Activated CD4-positive, alpha-beta T cell treated with anti-CD3 and anti-CD28 coated beads, Interleukin-10, Interleukin-2, amounts not matched to agents 100 ng/mL and 50 ng/mL, durations not matched to agents 16 hours and 8 hours (primary cell): ENCODE measurements around the gene KLRK1.
"Not testable (repeated sequence)": the region's sequence is repeated elsewhere in the genome, so short reads cannot be mapped to it uniquely, and the experiment has no call there.

ENCODE experiments used
- DNase-seq: peaks from one replicate; pipeline ENCODE4 v3.0.0-alpha.2; 2020

Gene KLRK1

DNA sequence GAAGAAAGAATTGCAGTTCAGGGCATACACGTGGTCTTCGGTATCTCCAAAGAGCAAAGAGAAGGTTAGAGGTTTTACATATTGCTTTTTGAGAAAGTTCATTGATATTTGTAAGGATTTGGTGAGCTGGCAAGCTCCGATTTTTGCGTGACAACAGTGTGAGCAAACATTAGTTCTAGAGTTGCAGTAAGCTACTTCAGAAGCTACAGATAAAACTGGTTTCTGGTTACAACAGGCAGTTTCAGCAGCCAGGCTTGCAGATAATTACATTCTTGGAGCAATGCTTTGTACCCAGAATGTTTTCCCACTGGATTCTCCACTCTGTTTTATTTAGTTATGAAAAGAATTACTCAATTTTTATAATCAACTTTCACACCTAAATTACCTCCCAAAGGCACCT, 28.2 kb downstream of the KLRK1 start:
- no peak for DNase-seq

DNA sequence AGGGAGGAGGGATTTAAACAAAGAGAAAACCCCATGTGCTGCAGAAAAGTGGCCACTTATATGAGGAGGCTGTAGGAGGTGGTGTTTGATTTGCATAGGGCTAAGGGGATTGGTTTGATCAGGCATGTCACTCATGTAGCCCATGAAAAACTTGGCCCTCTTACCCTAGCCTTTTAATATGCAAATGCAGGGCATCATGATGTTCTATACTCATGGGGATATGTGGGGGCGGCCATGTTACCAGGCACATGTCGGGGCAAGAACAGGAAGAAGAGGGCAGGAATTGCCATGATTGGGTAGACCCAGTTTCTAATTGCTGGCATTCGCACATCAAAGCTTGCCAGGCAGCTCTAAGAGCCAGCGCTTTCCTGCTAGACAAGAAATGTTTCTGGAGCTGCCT, 28.8 kb downstream of the KLRK1 start:
- DNase-seq = no peak

DNA sequence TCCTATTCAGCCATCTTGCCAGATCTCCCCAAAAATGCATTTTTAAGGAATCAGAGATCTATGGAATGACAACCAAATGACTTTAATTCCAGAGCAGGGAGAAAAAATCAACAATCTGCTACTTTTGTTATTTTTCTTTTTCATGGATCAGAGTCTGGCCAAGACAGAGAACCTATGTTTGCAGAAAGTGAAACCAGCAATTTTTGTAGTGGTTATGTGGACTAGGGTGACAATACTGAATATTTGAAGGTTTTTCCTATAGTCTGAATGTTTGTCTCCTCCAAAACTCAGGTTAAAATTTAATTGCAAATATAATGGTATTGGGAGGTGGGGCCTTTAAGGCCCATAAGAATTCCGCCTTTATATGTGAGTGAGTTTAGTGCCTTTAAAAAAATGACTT, 30.9 kb downstream of the KLRK1 start:
- no peak for DNase-seq

DNA sequence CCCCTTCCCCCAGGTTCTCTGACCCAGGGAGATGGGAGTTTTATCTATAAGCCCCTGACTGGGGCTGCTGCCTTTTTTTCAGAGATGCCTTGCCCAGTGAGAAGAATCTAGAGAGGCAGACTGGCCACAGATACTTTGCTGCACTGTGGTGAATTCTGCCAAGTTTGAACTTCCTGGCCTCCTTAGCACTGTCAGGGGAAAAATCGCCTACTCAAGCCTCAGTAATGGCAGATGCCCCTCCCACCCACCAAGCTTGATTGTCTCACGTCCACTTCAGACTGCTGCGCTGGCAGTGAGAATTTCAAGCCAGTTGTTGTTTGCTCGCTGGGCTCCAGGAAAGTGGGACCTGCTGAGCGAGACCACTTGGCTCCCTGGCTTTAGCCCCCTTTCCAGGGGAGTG, 31.7 kb downstream of the KLRK1 start:
- no peak for DNase-seq

DNA sequence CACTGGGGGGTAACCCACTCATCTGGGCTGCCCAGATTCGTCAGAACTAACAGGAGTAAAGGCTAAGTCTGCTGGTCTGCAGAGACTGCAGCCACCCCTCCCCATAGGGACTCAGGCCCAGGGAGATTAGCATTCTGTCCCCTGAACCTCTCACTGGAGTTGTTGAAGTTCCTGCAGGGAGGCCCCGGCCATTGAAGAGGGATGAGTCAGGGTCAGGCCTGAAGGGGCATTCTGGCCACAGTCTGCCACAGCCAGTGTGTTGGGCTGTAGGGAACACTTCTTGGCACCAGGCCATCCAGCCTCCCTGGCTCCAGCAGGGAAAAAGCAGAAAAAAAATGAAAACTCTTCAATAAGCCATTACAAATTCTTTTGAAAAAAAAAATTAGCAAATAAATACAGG, 35.3 kb downstream of the KLRK1 start:
- DNase-seq = no peak

DNA sequence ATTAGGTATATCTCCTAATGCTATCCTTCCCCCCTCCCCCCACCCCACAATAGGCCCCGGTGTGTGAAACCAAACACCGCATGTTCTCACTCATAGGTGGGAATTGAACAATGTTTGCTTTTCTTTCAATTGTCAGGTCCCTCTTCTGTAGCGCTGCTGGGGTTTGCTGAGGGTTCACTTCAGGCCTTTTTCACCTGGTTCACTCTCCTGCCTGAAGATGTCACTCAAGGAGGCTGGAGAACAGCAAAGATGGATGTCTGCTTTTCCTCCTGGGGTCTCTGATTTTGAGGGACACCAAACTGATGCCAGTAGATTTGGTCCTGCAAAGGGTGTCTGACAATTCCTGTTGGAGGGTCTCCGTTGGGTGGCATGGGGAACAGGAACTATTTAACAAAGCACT, 35.8 kb downstream of the KLRK1 start:
- no peak for DNase-seq

DNA sequence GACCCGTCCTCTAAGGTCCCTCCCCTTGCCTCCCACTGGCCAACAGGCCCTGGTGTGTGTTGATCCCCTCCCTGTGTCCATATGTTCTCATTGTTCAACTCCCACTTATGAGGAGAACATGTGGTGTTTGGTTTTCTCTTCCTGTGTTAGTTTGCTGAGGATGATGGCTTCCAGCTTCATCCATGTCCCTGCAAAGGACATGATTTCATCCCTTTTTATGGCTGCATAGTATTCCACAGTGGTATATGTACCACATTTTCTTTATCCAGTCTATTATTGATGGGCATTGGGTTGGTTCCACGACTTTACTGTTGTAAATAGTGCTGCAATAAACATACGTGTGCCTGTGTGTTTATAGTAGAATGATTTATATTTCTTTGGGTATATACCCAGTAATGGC, 38.4 kb downstream of the KLRK1 start:
- DNase-seq = not testable (repeated sequence)

DNA sequence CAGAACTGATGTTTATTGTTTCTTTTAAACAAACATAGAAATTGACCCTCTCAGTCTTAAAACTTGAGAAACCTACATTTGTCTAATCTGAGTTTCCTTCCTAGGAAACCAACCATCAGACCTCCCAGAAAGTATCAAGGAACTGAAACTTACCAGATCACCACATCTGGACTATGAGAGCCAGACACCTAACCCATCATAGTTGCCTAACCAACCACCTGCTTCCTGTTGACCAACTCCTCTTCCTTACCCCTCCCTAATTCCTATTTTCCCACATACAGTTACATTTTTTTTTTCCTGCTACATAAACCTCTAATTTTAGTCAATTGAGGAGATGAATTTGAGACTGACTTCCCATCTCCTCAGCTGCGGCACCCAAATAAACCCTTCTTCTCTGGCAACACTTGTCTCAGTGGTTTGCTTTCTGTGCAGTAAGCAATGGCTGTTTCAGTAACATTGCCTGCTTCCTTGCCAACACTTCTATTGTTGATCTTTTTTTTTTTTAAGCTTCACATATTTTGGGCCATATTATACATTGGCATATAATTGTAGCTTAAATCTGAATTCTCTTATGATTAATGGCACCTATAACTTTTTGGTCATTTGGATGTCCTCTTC, 47.8 kb downstream of the KLRK1 start:
- DNase-seq = no peak

DNA sequence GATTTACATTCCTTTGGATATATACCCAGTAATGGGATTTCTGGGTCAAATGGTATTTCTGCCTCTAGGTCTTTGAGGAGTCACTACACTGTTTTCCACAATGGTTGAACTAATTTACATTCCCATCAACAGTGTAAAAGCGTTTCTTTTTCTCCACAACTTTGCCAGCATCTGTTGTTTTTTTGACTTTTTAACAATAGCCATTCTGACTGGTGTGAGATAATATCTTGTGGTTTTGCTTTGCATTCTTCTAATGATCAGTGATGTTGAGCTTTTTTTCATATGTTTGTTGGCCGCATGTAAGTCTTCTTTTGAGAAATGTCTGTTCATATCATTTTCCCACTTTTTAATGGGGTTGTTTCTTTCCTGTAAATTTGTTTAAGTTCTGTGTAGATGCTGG, 48.9 kb downstream of the KLRK1 start:
- not testable (repeated sequence) for DNase-seq

DNA sequence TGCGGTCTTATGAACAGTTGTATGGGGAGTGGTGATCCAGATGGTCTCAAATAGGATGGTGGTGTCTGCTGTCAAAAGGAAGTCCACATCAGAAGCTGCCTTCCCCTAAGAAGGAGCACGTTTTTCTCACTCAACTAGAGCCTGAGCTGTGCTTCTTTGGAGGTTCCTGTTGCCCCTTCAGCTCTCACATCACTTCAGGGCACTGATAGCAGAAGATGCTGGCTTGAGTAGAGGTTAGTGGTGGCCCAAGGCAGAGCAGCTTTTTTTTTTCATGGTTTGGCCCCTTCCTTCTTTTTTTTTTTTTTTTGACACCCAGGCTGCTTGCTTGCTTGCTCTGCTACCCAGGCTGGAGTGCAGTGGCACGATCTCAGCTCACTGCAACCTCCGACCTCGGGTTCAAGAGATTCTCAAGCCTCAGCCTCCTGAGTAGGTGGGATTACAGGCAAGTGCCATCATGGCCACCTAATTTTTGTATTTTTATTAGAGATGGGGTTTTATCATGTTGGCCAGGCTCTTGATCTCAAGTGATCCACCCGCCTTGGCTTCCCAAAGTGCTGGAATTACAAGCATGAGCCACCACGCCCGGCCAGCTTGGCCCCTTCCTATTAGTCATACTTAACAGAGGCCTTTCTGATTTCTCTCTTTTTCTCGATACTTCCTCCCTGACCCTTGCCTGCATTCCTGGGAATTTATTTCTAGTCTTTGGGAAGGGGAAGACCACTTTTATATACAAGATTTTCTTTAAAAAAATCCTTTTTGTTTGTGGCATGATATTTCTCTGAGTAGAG, 50.6 kb downstream of the KLRK1 start:
- no peak for DNase-seq

DNA sequence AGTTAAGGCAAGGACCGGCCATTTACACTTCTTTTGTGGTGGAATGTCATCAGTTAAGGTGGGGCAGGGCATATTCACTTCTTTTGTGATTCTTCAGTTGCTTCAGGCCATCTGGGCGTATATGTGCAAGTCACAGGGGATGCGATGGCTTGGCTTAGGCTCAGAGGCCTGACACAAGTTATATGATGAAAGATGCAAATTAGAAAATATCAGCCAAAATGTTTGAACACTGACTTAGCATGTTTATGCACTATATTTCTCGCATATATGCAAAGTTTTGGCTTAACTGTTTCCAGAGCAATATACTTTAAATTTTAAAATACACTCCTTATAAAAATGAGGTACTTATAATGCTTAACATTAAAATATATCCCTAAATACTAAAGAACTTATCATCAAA, 51.4 kb downstream of the KLRK1 start:
- DNase-seq = not testable (repeated sequence)

DNA sequence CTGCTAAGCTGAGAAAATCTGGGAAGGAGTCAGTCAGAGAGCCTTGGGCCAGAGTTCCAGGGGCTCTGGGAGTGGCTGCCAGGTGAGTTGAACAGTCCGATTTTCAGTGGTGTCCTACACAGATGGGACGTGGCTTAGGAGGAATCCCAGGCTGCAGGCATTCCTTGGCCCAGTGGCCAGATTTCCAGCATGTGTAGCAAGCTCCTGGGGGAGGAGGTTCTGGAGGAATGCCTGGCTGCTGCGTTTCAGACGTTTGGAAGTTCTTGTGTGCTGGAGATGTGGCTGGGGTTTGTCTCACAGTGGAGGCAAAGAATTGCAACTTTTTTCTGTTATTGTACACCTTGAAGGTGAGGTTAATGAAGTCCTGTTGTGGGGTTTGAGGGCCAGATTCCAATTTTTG, 53.6 kb downstream of the KLRK1 start:
- not testable (repeated sequence) for DNase-seq

DNA sequence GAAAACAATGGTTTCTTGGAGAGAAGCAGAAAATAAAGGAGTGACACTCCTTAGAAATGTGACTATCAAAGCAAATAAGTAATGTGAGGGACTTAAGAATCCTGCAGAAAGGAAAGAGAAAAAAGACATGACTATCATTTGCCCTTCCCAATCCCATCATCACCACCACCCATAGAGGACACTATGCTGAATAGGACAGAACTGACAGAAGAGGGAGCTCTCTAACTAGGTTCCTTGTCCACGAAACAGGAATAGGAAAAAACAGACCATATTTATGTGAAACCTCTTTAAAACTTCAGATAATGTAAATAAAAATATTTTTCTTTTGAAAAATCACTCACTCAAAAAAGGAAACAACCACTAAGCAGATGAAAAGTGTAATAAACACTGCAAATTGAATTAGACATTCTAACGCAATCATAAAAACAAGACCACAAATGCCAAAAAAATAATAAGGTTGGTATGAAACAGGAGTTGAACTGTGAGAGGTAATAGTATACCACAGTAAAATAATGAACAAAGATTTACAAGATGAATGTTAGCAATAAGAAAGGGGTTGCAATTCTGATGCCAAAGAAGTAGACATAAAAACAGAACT, 58.1 kb downstream of the KLRK1 start:
- DNase-seq = peak; percentile 19

DNA sequence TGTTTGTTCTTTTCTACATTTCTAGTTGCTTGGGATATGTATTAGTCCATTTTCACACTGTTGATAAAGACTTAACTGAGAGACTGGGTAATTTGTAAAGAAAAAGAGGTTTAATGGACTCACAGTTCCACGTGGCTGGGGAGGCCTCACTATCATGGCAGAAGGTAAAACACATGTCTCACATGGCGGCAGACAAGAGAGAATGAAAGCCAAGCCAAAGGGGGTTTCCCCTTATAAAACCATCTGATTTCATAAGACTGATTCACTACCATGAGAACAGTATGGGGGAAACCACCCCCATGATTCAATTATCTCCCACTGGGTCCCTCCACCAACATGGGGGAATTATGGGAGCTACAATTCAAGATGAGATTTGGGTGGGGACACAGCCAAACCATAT, 61.1 kb downstream of the KLRK1 start:
- DNase-seq = not testable (repeated sequence)
